IPS-NIHi7 (cell line): ENCODE measurements around the gene LGR6.
"Not testable (repeated sequence)": the region's sequence is repeated elsewhere in the genome, so short reads cannot be mapped to it uniquely, and the experiment has no call there.

Experiments used
- DNase-seq: peaks from one replicate; pipeline ENCODE4 v3.0.0; 2012; ENCODE audit warnings: mixed read lengths; ENCODE audit errors: extremely low spot score

The LGR6 gene, protein sequence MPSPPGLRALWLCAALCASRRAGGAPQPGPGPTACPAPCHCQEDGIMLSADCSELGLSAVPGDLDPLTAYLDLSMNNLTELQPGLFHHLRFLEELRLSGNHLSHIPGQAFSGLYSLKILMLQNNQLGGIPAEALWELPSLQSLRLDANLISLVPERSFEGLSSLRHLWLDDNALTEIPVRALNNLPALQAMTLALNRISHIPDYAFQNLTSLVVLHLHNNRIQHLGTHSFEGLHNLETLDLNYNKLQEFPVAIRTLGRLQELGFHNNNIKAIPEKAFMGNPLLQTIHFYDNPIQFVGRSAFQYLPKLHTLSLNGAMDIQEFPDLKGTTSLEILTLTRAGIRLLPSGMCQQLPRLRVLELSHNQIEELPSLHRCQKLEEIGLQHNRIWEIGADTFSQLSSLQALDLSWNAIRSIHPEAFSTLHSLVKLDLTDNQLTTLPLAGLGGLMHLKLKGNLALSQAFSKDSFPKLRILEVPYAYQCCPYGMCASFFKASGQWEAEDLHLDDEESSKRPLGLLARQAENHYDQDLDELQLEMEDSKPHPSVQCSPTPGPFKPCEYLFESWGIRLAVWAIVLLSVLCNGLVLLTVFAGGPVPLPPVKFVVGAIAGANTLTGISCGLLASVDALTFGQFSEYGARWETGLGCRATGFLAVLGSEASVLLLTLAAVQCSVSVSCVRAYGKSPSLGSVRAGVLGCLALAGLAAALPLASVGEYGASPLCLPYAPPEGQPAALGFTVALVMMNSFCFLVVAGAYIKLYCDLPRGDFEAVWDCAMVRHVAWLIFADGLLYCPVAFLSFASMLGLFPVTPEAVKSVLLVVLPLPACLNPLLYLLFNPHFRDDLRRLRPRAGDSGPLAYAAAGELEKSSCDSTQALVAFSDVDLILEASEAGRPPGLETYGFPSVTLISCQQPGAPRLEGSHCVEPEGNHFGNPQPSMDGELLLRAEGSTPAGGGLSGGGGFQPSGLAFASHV

DNA sequence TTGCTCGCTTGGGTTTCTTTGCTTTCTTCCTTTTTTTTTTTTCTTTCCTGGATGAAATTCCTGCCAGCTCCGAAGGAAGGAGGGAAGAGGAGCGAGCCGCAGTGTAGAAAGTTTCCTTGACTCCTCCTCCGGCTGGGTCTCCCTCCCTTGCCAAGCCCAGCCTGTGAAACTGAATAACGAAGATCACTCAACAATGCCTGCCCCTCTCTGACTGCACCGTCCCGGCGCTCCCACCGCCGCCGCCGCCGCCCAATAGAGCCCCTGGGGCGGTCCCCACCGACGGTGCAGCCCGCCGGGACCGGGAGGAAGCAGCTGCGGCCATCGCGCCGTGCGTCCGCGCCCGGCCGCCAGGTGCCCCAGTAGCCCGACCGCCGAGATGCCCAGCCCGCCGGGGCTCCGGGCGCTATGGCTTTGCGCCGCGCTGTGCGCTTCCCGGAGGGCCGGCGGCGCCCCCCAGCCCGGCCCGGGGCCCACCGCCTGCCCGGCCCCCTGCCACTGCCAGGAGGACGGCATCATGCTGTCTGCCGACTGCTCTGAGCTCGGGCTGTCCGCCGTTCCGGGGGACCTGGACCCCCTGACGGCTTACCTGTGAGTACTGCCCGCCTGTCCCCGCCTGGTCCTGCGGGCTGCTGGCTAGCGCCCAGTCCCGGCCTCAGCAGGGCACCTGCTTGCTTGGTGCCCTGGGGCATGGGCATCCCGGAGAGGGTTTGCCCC lies at the start of gene LGR6:
LGR6 (plus strand) TSS at position 186 of the 714 bp plus-strand sequence; CDS start at position 377, 191 bp downstream.
- peak; percentile 44 for DNase-seq

DNA sequence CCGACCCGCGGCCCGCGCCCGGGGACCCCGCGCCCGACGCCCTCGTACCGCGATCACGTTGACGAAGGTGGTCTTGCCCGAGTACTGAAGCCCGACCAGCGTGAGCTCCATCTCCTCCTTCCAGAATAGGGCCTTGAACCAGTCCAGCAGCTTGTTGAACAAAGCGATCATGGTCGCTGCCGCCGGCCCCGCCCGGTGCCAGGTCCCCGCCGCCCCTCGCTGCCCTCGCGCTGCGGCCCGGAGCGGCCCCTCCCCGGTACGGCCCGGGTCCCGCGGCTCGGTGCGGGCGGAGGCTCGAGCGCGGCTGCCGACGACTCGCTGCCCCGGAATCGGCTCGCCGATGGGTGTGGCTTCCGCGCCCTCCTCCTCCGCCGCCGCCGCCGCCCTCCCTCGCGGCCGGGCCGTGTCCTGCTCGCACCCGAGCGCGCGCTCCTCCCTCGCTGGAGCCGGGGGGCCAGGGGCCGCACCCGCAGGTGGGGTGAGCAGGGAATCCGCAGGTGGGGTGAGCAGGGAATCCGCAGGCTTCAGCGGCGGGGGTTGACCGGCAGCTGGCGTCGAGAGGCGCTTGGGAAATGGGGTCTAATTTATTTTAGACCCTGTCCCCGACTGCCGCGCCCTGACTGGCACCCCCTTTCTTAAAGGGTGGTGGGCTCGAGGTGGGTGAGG lies 49.1 kb upstream of the LGR6 start, which contains the start of gene ARL8A:
ARL8A (minus strand) TSS at position 336 of the 666 bp plus-strand sequence; CDS start at position 171, 165 bp downstream.
- DNase-seq: peak; percentile 78

DNA sequence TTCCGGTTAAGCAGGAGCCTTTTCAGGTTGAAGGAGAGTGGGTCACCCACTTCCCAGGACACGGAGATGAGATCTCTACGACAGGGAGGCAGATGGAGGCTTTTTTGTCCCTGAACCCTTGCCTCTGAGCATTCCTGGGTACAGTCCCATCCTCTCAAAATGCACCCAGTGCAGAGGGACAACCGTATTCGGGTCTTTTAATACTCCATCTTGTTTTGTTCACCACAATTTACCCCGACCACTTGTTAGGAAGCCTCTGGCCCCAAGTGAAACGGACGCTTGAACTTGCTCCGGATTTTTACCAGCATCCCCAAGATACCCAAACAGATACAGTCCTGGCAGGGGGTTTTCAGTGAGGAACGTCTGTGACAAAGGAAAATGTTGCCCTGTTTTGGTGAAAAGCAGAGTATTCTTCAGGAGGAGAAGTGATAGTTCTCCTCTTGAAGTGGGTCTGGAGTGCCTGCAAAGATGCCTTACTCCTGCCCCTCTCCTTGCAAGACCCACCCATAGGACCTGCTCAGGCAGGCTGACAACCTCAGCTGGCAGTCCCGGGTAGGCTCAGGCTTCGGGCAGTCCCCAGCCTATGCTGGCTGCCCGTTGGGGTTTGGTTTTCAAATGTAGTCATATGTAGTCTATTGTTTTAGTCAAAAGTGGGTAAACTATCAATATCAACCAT lies 48.4 kb upstream of the LGR6 start:
- DNase-seq: no peak

DNA sequence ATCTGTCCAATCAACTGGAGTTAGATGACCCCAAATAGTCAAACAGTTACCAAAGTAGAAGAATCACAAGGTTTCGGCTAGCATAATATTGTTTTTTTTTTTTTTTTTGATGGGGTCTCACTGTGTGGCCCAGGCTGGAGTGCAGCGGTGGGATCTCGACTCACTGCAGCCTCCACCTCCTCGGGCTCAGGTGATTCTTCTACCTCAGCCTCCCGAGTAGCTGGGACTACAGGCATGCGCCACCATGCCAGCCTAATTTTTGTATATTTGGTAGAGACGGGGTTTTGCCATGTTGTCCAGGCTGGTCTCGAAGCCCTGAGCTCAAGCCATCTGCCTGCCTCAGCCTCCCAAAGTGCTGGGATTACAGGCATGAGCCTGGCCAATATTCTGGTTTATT lies 47.9 kb upstream of the LGR6 start:
- DNase-seq: not testable (repeated sequence)

DNA sequence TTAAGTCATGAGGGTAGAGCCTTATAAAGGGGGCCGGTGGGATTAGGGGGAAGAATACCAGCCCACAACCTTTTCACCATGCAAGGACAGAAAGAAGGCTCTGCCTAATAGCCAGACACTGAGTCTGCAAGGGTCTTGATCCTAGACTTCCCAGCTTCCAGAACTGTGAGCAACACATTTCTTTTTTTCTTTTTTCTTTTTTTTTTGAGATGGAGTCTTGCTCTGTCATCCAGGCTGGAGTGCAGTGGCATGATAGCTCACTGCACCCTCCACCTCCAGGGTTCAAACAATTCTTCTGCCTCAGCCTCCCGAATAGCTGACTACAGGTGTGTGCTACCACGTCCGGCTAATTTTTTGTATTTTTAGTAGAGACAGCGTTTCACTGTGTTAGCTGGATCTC lies 47.3 kb upstream of the LGR6 start:
- no peak for DNase-seq

DNA sequence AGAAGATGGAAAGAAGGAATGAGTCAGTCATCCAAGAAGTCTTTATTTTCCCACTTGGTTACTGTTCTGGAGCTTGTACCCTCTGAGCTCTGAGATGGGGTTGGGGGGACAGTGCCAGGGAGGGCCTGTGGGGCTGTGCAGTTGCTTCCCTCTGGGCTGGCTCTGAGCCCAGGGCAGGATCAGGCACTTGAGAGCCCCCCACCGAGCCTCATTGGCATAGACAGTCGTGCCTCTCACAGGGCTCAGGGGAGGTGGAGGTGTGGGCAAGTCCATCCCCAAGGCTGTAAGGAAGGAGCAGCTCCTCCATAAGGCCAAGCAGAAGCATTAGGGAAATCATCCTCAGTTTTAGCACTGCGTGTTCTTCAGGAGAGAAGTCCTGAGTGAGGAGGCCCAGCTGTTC lies 46.6 kb upstream of the LGR6 start:
- no peak for DNase-seq

DNA sequence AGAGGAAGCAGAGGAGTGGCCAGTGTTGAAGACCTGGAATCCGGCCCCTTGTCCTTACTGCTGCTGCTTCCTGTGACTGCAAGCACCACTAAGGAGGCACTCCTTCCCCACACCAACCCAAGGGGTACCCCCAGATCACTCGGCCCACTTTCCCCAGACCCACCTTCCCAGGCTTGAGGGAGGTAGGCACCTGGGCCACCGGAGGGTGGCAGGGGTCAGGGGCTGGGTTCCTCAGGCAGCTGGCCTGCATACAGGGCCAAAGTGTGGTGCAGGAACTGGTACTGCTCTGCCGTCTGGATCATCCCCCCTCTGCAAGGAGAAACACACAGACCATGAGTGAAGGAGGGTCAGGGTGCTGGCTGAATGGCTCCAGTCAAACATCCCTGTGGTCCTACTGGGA lies 45.2 kb upstream of the LGR6 start:
- DNase-seq: no peak

DNA sequence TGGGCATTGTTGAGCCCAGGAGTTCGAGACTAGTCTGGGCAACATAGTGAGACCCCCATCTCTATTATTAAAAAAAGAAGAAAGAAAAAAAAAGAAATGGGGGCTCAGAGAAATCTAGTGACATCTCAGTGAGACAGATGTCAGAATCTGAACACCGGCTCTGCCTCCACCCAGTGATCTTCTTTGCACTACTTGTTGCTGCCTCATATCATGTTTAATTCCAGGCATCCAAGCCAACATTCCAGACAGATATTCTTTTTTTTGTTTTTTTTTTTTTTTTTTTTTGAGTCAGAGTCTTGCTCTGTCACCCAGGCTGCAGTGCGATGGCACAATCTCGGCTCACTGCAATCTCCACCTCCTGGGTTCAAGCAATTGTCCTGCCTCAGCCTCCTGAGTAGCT lies 44.0 kb upstream of the LGR6 start:
- DNase-seq: no peak

DNA sequence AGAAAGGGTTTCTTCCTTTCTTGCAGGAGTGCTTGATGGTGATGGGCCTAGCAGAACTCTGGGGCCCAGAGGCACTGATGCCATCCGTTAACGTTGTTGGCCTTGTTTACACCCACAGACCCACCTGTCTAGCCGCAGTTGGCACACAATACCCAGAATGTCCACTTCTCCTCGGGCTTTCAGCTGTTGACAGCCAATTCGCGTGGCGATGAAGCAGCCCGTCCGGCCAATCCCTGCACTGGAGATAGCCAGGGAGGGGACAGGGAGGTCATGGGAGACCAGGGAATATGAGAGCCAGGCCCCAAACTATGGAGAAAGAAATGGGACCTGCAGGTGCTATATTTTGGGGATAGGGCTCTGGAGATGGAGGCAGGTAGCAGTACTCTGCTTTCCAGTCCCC lies 43.4 kb upstream of the LGR6 start:
- DNase-seq: no peak

DNA sequence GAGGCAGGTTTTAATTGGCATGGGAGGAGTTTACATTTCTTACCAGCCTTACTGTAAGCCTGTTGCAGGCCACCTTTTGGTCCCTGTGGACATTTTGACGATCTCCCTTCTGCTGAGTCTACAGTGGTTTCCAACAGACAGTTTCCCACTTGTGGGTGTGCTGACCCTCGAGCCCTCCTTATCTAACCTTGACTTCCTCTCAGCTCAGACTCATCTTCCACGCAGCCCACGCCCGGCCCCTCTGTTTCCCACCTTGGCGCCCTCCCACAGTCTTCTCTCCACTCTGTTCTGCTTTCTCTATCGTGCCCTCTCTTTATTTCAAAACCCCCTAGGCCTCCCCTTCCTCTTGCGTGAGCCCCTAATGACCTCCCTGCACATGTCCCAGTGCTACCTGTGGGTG lies 43.0 kb upstream of the LGR6 start:
- no peak for DNase-seq

DNA sequence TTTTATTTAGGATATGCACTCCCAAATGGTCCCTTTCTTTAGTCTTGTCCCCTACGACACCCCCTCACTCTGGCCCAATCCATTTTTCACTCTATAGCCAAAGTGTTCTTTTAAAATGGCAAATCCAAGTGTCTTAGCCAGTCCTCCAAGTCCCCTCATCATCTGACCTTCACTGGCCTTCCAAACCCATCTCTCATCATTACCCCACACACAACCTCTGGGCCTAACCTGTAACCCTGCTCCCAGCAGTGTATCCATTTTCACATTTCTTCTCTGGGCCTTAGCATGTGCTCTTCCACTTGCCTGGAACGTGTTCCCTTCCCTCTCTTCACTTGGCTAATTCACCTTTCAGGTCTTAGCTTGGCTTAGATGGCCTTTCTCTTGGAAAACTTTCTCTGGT lies 42.6 kb upstream of the LGR6 start:
- no peak for DNase-seq

DNA sequence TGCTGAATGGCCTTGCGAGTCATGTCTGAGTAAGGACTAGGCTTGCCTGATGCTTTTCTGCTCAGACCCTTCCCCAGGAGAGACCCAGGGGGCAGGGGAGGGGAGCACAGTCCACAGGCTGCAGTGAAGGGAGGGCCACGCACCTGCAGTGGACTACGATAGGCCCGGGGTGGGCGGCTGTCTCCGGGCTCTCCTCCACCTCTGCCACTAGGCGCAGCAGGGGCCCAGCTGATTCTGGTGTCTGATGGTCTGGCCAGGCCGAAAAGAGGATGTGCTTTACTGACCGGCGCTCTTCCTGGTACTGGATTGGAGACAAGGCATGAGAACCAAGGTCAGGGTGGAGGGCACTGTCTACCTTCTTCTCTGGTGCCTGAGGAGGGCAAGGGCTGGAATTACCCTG lies 41.2 kb upstream of the LGR6 start:
- no peak for DNase-seq

DNA sequence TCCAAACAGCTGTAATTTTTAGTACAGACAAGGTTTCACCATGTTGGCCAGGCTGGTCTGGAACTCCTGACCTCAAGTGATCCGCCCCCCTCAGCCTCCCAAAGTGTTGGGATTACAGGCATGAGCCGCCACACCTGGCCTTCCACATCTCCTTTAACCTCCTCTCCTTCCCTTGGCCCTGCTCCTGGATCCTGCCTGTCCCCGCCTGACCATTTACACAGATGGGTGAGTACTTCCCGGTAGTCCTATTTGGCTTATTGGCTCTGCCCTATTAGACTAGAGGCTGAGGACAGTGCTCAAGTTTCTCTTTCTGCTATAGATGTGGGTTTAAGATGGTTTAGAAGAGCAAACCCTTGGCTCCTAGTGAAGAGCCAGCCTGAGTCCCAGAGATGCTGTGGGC lies 40.3 kb upstream of the LGR6 start:
- DNase-seq: no peak

DNA sequence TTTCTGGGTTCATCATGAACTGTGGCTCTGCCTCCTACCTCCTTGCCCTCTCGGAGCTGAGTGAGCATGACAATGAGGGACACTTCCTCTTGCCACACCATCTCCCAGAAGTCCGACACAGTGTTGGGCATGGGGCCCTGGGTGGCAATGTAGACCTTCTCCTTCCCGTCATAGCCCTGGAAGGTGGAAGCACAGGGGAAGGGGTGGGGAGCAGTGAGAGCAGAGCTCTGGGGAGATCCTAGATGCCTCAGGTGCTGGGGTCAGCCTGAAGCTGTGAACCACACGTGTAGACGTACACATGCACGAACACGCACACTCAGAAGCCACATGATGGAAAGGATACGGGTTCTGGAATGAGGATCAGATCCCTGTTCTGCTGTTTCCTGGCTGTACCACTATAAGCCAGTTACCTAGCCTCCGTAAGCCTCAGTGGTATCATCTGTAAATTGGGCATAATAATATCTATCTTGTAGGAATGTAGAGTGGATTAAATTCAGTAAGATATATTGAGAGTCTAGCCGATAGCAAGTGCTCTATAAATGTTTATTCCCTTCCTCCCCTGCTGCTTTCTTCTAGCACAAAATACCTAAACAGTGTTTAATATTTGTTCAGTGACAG lies 39.3 kb upstream of the LGR6 start:
- no peak for DNase-seq

DNA sequence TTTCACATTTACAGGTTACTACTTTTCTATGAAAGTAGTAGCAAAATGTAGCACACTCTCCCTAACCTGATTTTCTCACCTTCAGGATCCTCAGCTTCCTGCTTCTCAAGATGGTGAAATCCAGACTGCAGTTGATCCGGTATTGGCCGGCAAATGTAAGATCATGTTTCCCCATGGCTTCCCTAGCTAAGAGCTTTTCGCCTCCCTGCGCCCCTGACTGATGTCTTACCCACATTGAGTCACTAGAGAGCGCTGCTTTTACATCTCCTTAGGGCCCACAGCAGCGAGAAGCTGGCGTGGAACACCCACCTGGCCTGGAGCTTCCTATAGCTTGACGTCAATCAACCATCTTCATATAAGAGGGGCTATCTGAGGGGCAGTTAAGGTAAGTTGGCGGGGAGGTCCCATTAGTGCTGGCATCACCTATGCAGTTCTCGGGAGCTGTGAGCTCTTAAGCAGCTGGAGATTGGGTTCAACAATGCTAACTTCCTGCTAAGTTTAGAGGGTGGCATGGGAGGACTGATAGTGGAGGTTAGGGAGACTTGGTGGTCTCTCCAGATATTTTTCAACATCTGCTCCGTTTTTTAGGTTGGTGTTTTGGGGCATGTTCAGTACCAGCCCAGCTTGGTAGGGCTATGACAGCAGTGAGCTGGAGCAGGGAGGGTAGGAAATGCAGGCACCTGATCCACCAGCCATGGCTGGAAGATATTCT lies 38.7 kb upstream of the LGR6 start:
- peak; percentile 79 for DNase-seq

DNA sequence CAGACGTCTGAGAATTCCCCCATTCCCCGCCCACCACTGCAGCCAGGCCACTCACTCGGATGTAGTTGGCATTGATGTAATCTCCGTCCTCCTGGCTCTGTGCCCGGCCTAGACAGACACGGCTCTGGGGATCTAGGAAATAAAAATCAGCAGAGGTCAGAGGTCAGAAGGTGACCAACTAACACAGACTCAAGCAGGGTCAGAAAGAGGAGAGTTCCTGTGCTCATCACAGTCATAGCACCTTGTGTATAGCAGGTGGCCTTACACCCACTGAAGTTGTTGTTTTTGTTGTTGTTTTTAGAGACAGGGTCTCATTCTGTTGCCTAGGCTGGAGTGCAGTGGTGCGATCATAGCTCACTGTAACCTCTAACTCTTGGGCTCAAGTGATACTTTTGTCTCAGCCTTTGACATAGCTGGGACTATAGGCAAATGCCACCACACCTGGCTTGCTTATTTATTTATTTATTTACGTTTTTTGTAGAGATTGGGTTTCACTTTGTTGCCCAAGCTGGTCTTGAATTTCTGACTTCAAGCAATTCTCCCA lies 38.0 kb upstream of the LGR6 start:
- no peak for DNase-seq

DNA sequence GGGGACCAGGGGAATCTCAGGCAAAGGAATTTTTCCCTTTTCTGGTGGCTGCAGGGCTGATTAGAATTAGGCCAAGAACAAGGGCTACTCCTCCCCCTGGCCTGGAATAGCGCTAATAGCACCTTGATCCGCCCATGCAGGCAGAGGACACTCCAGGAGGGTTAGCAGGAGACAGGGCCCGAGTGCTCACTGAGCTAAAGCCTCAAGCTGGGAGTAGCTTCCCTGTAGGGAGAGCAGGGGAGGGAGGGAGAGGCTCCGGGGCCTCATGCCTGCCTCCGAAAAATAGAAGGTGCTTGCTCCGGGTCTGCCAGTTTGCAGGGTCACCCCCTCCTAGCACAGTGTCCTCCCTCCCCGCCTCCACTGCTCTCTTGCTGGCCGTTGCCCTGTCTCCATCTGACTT lies 37.0 kb upstream of the LGR6 start:
- DNase-seq: no peak

DNA sequence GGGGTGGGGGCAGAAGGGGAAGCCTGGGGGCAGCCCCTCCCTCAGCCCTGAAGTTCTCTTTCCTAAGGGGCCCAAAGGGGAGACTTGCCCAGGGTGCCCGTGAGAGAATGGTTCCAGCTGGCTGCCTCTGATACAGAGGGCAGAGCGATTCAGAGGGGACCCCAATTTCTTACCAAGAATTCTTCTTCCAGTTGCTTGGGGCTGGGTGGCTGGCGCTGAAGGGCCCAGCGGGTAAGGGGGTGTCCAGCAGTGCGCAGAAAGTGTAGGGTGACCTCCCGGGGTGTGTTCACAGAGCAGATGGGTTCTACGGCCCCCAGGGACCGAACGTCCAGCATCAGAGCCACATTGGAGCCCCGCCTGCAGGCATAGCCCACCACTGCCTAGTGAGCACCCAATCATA lies 35.7 kb upstream of the LGR6 start:
- DNase-seq: no peak

DNA sequence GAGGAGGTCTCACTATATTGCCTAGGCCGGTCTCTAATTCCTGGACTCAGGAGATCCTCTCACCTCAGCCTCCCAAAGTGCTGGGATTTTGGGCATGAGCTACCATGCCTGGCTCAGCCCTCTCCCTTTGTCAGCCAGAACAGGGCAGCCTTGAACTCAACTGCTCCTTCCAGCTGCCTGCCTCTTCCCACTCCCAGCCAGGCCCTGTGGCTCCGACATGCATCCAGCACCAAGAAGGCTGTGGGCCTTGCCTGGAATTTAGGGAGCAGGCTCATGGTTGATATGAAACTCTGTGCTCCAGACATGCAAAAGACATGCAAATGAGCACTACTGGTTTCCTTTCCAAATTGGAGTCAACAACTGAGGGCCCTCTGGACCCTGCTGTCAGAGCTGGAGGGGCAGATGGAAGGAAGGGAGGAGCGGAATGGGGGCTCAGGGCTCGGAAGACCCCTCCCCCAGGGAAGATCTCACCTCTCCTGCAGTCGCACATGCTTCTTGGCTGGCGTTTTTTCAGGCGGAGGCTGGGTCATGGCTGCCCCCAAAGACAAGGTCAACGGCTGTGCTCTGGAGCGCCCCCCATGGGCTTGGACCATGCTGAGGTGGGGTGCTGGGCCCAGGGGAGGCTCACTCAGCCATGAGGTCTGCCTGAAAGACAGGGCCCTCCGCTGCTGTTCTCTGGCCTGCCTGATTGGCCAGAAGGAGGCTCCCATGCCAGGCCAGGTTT lies 34.6 kb upstream of the LGR6 start:
- no peak for DNase-seq
